Endothelial cell (in vitro differentiated cells): ENCODE measurements around the gene EGFL6. TPM values are rescaled to one million over a fixed set of nuclear protein-coding genes. Genes with fewer than 3 reads are reported as not detected.

Experiments
- DNase-seq: peaks from one replicate; pipeline ENCODE4 v3.0.0; 2021; ENCODE audit warnings: low spot score
- H3K27ac Mint-ChIP-seq: one replicate; pipeline ENCODE4 v1.8.0; 2021; ENCODE audit warnings: mixed read lengths, inconsistent platforms; ENCODE audit not compliant: unreplicated experiment
- H3K27me3 Mint-ChIP-seq: one replicate; pipeline ENCODE4 v1.8.0; 2021; ENCODE audit warnings: mild to moderate bottlenecking, moderate library complexity, mixed read lengths, inconsistent platforms; ENCODE audit not compliant: unreplicated experiment
- H3K36me3 Mint-ChIP-seq: one replicate; pipeline ENCODE4 v1.8.0; 2021; ENCODE audit warnings: mild to moderate bottlenecking, low read depth, mixed read lengths, inconsistent platforms; ENCODE audit not compliant: unreplicated experiment
- H3K4me1 Mint-ChIP-seq: one replicate; pipeline ENCODE4 v1.8.0; 2021; ENCODE audit warnings: mild to moderate bottlenecking, mixed read lengths, inconsistent platforms; ENCODE audit not compliant: unreplicated experiment
- H3K4me3 Mint-ChIP-seq: one replicate; pipeline ENCODE4 v1.8.0; 2021; ENCODE audit warnings: mild to moderate bottlenecking, mixed read lengths, inconsistent platforms; ENCODE audit not compliant: unreplicated experiment
- H3K9me3 Mint-ChIP-seq: one replicate; pipeline ENCODE4 v1.8.0; 2021; ENCODE audit warnings: mixed read lengths, inconsistent platforms; ENCODE audit not compliant: unreplicated experiment
- CTCF ChIP-seq: fragments of 200-600 bp; sonication (generic); IDR thresholded peaks from one replicate; pipeline ENCODE4 v1.5.0; 2021; ENCODE audit warnings: antibody characterized with exemption; ENCODE audit not compliant: unreplicated experiment
- total RNA-seq: library from RNA; stranded (reverse); fragmentation: NEBNext Ultra II Directional; extraction: Animal tissue kit (Norgen Biotek cat#: 25700); gene quantifications from one replicate; pipeline ENCODE4 v1.2.1, GENCODE V29; 2021; ENCODE audit not compliant: unreplicated experiment

Gene EGFL6
- total RNA-seq, 1 donor from 2014 or later, result not detected

GRCh38 chrX:13535376-13536165, 33.8 kb upstream of the EGFL6 start:
- no peaks in the 10 kb centered on the region for H3K36me3 Mint-ChIP-seq
- no peak for DNase-seq
- no peak overlapping the region for H3K27ac Mint-ChIP-seq

GRCh38 chrX:13536551-13536950, 32.9 kb upstream of the EGFL6 start:
- Mint-ChIP-seq H3K27ac (no peak overlapping the region), H3K27me3 (no peaks in the 10 kb centered on the region), H3K36me3 (no peaks in the 10 kb centered on the region), H3K4me3 (no peak overlapping the region), H3K9me3 (no peaks in the 10 kb centered on the region), H3K4me1 (no peaks in the 10 kb centered on the region)
- no peak for DNase-seq
- no peak for TF ChIP-seq CTCF

More at GRCh38 chrX:13535376-13536165, 33.8 kb upstream of the EGFL6 start:
- TF ChIP-seq CTCF, result no peak
- Mint-ChIP-seq H3K9me3 (no peaks in the 10 kb centered on the region), H3K4me3 (no peak overlapping the region), H3K27me3 (no peaks in the 10 kb centered on the region), H3K4me1 (no peaks in the 10 kb centered on the region)

GRCh38 chrX:13538414-13538813, 31.0 kb upstream of the EGFL6 start:
- TF ChIP-seq CTCF, result no peak
- no peaks in the 10 kb centered on the region for H3K36me3 Mint-ChIP-seq
- no peaks in the 10 kb centered on the region for H3K9me3 Mint-ChIP-seq
- no peaks in the 10 kb centered on the region for H3K4me1 Mint-ChIP-seq
- H3K27ac Mint-ChIP-seq, result no peak overlapping the region
- no peak for DNase-seq
- no peak overlapping the region for H3K4me3 Mint-ChIP-seq
- H3K27me3 Mint-ChIP-seq, result no peaks in the 10 kb centered on the region

- no peaks in the 10 kb centered on the region for H3K36me3 Mint-ChIP-seq
- no peaks in the 10 kb centered on the region for H3K9me3 Mint-ChIP-seq
- no peak for DNase-seq
- H3K27me3 Mint-ChIP-seq, result no peaks in the 10 kb centered on the region
- TF ChIP-seq CTCF, result no peak
- H3K27ac Mint-ChIP-seq, result no peak overlapping the region
- no peaks in the 10 kb centered on the region for H3K4me1 Mint-ChIP-seq
- H3K4me3 Mint-ChIP-seq, result no peak overlapping the region
Measured at GRCh38 chrX:13540602-13541001, 28.8 kb upstream of the EGFL6 start.

- Mint-ChIP-seq H3K4me1 (no peaks in the 10 kb centered on the region), H3K36me3 (no peaks in the 10 kb centered on the region), H3K9me3 (no peaks in the 10 kb centered on the region)
Measured at GRCh38 chrX:13545726-13546125, 23.7 kb upstream of the EGFL6 start.

More at GRCh38 chrX:13545726-13546125, 23.7 kb upstream of the EGFL6 start:
- H3K4me3 Mint-ChIP-seq, result no peak overlapping the region
- no peaks in the 10 kb centered on the region for H3K27me3 Mint-ChIP-seq
- DNase-seq, result no peak
- no peak for TF ChIP-seq CTCF
- no peak overlapping the region for H3K27ac Mint-ChIP-seq
